Activated naive CD8-positive, alpha-beta T cell treated with anti-CD3 and anti-CD28 coated beads, Interleukin-2, amount 50 U/mL, for 24 hours (primary cell): ENCODE results near the gene CPHXL.

ENCODE experiments used
- ATAC-seq: fragments of 150-1000 bp; cut with Tn5 transposase; one replicate; pipeline ENCODE4 v1.10.0; 2021
- DNase-seq: peaks from one replicate; pipeline ENCODE4 v3.0.0; 2021
- H3K27ac Mint-ChIP-seq: one replicate; pipeline ENCODE4 v1.8.0; 2021; ENCODE audit warnings: mild to moderate bottlenecking, mixed read lengths
- H3K27me3 Mint-ChIP-seq: one replicate; pipeline ENCODE4 v1.8.0; 2021; ENCODE audit warnings: mixed read lengths
- H3K36me3 Mint-ChIP-seq: one replicate; pipeline ENCODE4 v1.8.0; 2021; ENCODE audit warnings: low read depth, mixed read lengths
- H3K4me1 Mint-ChIP-seq: one replicate; pipeline ENCODE4 v1.8.0; 2021; ENCODE audit warnings: mixed read lengths
- H3K4me3 Mint-ChIP-seq: one replicate; pipeline ENCODE4 v1.8.0; 2021; ENCODE audit warnings: mild to moderate bottlenecking, moderate library complexity, mixed read lengths
- H3K9me3 Mint-ChIP-seq: one replicate; pipeline ENCODE4 v1.8.0; 2021; ENCODE audit warnings: mixed read lengths

Gene CPHXL

DNA sequence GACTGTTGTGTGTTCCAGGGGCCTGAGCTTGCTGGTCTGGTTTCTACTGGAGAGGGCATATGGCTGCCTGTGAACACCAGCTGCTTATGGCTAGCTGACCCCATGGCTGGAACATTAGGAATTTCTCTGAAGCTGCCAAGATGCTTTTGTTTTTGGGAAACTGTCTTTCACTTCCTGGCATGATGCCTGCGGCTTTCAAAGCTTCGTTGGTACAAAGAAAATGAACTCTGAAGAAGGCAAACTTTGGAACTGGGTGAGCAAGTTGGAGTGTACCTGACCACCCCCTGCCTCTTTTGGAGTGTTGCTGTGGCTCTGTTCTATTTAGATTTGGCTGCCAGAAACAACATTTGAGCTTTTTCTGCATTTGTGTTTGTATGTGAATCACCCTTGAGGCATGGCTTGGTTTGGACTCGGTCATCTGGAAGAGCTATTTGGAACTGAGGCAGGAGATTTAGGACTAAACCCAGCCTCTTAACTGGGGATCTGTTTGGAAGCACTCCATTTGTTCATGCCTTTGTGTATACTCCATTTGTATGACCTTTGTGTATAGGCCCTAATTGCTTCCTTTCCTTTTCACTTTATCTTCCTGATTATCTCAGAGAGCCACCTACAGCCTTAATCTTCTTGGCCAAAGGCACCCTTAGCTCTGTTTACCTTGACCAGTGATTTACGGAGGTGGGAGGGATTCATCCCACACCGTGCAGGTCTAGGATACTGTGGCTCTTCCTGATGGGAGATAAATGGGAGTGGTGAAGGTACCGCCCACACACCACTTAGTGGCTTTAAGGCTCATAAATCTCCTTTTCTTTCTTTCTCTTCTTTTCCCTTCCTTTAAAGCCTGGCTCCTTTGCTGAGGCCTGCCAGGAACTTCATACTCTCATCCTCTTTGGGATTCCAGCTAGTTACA is 7.3 kb upstream of the CPHXL start:
- H3K4me3 Mint-ChIP-seq: no peak overlapping the region
- H3K27me3 Mint-ChIP-seq: no peaks in the 10 kb centered on the region
- no peaks in the 10 kb centered on the region for H3K4me1 Mint-ChIP-seq
- H3K27ac Mint-ChIP-seq: no peak overlapping the region
- ATAC-seq: no peak
- H3K9me3 Mint-ChIP-seq: no peaks in the 10 kb centered on the region
- no peak for DNase-seq
- H3K36me3 Mint-ChIP-seq: no peaks in the 10 kb centered on the region

DNA sequence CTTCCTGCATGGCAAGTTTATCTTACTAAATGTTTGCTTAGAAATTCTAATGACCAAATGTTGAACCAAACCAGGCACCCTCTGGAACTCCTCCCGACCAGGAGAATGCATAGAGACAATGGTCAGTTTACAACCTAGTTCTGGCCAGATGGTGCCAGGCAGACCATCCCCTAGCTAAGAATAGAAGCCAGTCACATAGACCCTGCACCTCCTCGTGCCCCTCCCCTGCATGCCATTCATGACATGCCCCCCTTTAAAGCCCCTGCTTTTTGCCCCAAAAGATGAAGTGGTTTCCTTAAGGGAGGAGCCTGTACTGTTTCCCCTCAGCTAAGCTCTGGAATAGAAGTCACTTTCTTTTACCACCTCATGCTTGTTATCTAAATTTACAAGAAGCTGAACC is 6.6 kb upstream of the CPHXL start:
- no peak overlapping the region for H3K27ac Mint-ChIP-seq
- DNase-seq: no peak
- no peaks in the 10 kb centered on the region for H3K27me3 Mint-ChIP-seq
- ATAC-seq: no peak
- no peaks in the 10 kb centered on the region for H3K36me3 Mint-ChIP-seq
- H3K9me3 Mint-ChIP-seq: no peaks in the 10 kb centered on the region
- H3K4me3 Mint-ChIP-seq: no peak overlapping the region
- H3K4me1 Mint-ChIP-seq: no peaks in the 10 kb centered on the region

DNA sequence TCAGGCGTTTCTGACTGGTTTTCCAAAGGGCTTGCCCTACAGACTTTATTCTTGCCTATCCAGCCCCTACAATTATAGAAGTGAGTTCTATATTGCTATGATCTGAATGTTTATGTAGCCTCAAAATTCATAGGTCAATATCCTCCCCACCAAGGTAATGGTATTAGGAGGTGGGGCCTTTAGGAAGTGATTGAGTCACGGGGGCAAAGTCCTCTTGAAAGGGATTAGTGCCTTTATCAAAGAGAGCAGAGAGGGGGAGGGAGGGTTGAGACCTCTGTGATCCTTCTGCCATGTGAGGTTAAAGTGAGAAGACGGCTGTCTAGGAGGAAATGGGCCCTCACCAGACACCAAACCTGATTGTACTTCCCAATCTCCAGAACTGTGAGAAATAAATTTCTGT is 931 bp upstream of the CPHXL start:
- H3K4me1 Mint-ChIP-seq: no peaks in the 10 kb centered on the region
- H3K27ac Mint-ChIP-seq: no peak overlapping the region
- no peak for ATAC-seq
- no peaks in the 10 kb centered on the region for H3K9me3 Mint-ChIP-seq
- H3K4me3 Mint-ChIP-seq: no peak overlapping the region
- H3K36me3 Mint-ChIP-seq: no peaks in the 10 kb centered on the region
- H3K27me3 Mint-ChIP-seq: no peaks in the 10 kb centered on the region
- no peak for DNase-seq

DNA sequence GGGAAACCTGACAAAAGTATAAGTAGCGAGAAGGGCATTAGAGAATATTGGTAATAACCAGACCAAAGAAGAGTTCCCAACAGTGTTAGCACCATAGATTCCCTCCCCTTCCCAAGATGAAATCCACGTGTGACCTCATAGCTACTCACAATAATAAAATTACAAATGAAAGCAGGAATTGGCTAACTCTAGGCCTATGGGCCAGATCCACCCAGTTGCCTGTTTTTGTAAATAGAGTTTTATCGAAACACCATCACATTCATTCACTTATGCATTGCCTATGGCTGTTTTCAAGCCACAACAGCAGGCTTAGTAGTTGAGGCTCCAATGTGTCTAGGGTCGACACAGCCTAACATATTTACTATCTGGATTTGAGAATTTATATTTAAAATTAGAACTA is 7.8 kb downstream of the CPHXL start:
- Mint-ChIP-seq H3K9me3 (no peaks in the 10 kb centered on the region), H3K27me3 (peaks cover 6% of the 10 kb centered on the region), H3K4me3 (no peak overlapping the region), H3K27ac (no peak overlapping the region), H3K36me3 (no peaks in the 10 kb centered on the region), H3K4me1 (no peaks in the 10 kb centered on the region)
- DNase-seq: no peak
- ATAC-seq: no peak

DNA sequence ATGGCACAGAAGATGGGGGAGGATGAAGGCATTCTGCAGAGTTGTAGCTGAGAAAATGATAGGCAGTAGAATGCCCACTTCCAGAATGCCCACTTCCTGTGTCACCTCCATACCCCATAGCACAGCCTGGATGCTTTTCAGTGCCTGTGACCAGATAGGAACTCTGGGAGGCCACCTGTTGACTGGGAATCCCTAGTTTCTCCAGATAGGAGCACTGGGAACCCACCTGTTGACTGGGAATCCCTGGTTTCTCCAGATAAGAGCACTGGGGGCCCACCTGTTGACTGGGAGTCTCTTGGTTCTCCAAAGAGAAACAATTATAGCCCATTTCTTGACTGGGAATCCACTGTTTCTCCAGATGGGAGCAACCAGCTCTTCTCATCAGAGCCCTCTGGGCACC is 11.6 kb downstream of the CPHXL start:
- H3K27me3 Mint-ChIP-seq: peaks cover 4% of the 10 kb centered on the region
- H3K9me3 Mint-ChIP-seq: peaks cover 11% of the 10 kb centered on the region
- no peaks in the 10 kb centered on the region for H3K4me1 Mint-ChIP-seq
- ATAC-seq: no peak
- H3K4me3 Mint-ChIP-seq: no peak overlapping the region
- H3K36me3 Mint-ChIP-seq: peaks cover 5% of the 10 kb centered on the region
- no peak for DNase-seq
- H3K27ac Mint-ChIP-seq: no peak overlapping the region

DNA sequence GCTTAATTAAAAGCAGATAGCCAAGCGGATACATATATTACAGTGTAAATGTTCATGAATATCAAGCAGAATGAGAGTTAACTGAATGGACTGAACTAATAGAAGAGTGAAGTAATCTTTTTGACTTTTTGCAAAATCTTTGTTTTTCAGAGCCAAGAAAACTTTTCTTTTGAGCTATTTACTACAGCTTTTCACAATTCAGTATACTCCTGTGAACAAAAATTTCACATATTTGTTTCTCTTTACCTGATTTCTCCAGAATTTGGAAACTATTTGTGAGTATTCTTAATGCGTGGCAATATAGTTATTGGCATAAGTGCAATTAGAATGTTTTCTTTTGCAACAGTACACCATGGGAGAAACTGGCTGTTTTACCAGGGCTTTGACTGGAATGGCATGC is 15.9 kb downstream of the CPHXL start:
- Mint-ChIP-seq H3K4me1 (no peaks in the 10 kb centered on the region), H3K27ac (no peak overlapping the region), H3K36me3 (peaks cover 5% of the 10 kb centered on the region), H3K9me3 (peaks cover 11% of the 10 kb centered on the region), H3K27me3 (peaks cover 3% of the 10 kb centered on the region), H3K4me3 (no peak overlapping the region)
- no peak for DNase-seq
- ATAC-seq: no peak

DNA sequence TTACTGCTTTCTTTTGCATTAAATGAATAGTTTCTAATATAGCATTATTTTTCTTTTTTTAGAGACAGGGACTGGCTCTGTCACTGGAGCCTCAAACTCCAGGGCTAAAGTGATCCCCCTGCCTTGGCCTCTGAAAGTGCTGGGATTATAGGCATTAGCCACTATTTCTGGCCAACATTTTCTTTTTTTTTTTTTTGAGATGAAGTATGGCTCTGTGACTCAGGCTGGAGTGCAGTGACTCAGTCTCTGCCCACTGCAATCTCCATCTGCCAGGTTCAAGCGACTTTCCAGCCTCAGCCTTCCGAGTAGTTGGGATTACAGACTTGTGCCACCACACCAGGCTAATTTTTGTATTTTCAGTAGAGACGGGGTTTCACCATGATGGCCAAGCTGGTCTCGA is 23.0 kb downstream of the CPHXL start:
- Mint-ChIP-seq H3K27me3 (peaks cover 4% of the 10 kb centered on the region), H3K9me3 (no peaks in the 10 kb centered on the region), H3K4me1 (no peaks in the 10 kb centered on the region), H3K4me3 (no peak overlapping the region), H3K27ac (no peak overlapping the region), H3K36me3 (no peaks in the 10 kb centered on the region)
- ATAC-seq (no peak), DNase-seq (no peak)

DNA sequence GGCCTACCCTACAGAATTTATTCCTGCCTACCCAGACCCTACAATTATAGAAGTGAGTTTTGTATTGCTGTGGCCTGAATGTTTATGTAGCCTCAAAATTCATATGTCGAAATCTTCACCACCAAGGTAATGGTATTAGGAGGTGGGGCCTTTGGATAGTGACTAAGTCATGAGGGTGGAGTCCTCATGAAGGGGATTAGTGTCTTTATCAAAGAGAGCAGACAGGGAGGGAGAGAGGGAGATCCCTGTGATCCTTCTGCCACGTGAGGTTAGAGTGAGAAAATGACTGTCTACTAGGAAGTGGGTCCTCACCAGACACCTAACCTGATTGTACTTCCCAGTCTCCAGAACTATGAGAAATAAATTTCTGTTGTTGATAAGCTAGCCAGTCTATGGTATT is 24.0 kb downstream of the CPHXL start:
- Mint-ChIP-seq H3K9me3 (no peaks in the 10 kb centered on the region), H3K4me1 (no peaks in the 10 kb centered on the region), H3K27me3 (peaks cover 2% of the 10 kb centered on the region), H3K36me3 (no peaks in the 10 kb centered on the region), H3K27ac (no peak overlapping the region), H3K4me3 (no peak overlapping the region)
- DNase-seq: no peak
- ATAC-seq: no peak

DNA sequence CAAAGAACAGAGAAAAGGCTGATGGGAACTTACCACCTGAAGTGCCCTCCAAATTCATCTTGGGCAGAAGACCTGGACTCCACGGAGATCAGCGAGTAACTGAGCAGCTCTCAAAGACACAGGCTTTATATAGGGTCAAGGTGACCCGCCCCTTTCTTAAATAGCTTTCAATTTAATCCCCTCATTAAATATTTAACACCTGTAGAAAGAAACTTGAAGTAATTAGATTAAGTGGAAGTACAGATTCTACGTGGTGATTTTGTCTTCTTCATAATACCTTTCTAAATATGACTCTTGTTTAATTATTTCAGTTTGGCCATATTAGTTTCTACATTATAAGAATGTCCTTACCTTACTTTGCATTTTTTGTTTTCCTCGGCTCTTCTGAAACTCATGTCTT is 24.9 kb downstream of the CPHXL start, which contains the start of gene DUXB:
Gene DUXB, minus strand, starts transcription at position 101 of the 400 bp plus-strand sequence. Its CDS starts 43 bp downstream, at position 58.
- Mint-ChIP-seq H3K9me3 (no peaks in the 10 kb centered on the region), H3K4me1 (no peaks in the 10 kb centered on the region), H3K27ac (no peak within 1 kb of the TSS), H3K27me3 (peaks cover 2% of the 10 kb centered on the region), H3K36me3 (no peaks in the 10 kb centered on the region), H3K4me3 (no peak within 1 kb of the TSS)
- no peak for ATAC-seq
- DNase-seq: no peak

DNA sequence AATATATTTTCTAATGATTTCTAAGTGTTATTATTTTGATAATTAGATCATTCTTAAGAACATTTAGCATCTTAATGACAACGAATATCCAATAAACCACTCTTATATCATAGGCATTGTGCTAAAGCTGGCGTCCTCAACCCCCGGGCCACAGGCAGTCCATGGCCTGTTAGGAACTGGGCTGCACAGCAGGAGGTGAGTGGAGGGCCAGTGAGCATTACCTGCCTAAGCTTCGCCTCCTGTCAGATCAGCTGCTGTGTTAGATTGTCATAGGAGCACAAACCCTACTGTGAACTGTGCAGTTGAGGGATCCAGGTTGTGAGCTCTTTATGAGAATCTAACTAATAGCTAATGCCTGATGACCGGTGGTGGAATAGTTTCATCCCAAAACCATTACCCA is 28.7 kb downstream of the CPHXL start:
- no peak overlapping the region for H3K4me3 Mint-ChIP-seq
- H3K9me3 Mint-ChIP-seq: no peaks in the 10 kb centered on the region
- H3K36me3 Mint-ChIP-seq: no peaks in the 10 kb centered on the region
- no peak for DNase-seq
- no peaks in the 10 kb centered on the region for H3K4me1 Mint-ChIP-seq
- no peak overlapping the region for H3K27ac Mint-ChIP-seq
- peaks cover 2% of the 10 kb centered on the region for H3K27me3 Mint-ChIP-seq
- no peak for ATAC-seq

DNA sequence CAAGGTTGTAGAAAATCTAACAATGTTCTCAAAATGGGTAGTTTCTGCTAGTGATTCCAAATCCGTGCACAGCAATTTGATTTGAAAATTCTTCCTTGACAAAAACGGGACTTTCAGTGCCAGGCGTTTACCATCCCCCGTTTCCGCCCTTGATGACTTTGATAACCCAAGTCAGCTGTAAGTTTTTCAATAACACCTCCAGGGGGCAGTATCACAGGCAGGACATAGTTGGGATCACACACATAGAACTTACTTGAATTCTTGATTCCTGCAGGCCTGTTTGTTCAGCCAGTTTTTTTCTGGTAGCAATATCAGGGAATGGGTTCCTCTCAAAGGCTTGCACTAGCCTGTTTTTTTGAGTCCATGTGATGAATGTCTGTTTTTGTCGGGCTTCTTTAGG is 30.6 kb downstream of the CPHXL start:
- H3K4me1 Mint-ChIP-seq: no peaks in the 10 kb centered on the region
- H3K27me3 Mint-ChIP-seq: no peaks in the 10 kb centered on the region
- no peaks in the 10 kb centered on the region for H3K36me3 Mint-ChIP-seq
- no peak overlapping the region for H3K4me3 Mint-ChIP-seq
- DNase-seq: no peak
- no peak overlapping the region for H3K27ac Mint-ChIP-seq
- no peak for ATAC-seq
- no peaks in the 10 kb centered on the region for H3K9me3 Mint-ChIP-seq

DNA sequence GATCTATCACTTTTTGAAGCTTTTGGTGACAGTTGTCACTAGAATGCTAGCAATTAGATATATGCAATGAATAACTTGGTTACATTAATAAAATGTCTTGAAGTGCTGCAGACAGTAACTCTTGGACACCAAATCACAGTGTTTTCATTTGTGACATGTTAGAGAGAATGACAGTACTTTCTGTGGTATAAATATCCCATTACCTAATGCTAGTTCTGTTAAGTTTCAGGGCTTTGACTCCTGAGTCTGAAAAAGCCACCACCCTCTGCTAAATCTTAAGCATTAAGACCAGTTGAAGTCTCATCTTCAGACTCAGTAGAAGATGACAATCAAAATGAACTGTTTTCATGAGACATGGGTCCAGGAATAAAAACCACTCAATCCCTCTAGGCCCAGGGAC is 38.9 kb downstream of the CPHXL start:
- Mint-ChIP-seq H3K27me3 (peaks cover 2% of the 10 kb centered on the region), H3K27ac (no peak overlapping the region), H3K4me1 (no peaks in the 10 kb centered on the region), H3K4me3 (no peak overlapping the region), H3K36me3 (peaks cover 3% of the 10 kb centered on the region), H3K9me3 (peaks cover 5% of the 10 kb centered on the region)
- ATAC-seq: no peak
- no peak for DNase-seq

DNA sequence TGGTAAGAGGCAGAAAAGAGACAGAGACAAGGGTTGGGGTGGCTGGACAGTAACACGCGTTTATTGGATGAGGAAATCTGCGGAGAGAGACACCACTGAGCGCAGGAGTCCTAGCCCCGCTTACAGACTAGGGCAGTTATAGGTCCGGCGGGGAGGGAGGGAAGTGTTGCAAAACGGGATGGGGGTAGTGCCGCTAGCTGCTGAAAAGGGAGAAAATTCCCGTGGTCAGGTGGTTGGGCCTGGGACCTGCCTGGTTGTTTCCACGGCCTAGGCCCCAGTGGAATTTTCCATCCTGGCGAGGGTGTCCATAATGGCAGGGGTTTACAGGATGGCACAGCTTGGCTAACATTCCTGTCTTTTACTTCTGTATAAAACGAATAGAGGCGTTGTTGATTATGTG is 44.0 kb downstream of the CPHXL start:
- no peak overlapping the region for H3K27ac Mint-ChIP-seq
- H3K4me1 Mint-ChIP-seq: no peaks in the 10 kb centered on the region
- H3K9me3 Mint-ChIP-seq: peaks cover 5% of the 10 kb centered on the region
- no peak overlapping the region for H3K4me3 Mint-ChIP-seq
- H3K27me3 Mint-ChIP-seq: peaks cover 2% of the 10 kb centered on the region
- DNase-seq: no peak
- H3K36me3 Mint-ChIP-seq: peaks cover 3% of the 10 kb centered on the region
- ATAC-seq: no peak

DNA sequence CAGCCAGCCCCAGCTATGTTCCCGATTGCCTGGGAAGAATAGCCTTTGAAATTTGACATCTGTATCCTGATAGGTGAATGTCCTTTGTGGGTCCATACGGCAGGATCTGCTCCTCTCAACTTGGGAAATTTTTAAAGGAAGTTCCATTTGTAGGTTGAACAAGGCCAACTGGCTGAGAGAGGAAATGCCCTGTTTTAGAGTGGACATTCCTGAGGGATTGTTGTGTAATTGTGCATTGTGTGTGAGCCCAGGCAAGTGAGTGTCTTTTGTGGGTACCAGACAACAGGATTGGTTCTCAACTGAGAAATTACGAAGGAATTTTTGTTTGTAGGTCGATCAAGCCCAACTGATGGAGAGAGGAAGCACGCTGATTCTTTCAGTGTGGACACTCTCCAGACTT is 46.9 kb downstream of the CPHXL start:
- Mint-ChIP-seq H3K4me3 (no peak overlapping the region), H3K36me3 (peaks cover 3% of the 10 kb centered on the region), H3K4me1 (no peaks in the 10 kb centered on the region), H3K27ac (no peak overlapping the region), H3K27me3 (peaks cover 1% of the 10 kb centered on the region), H3K9me3 (peaks cover 1% of the 10 kb centered on the region)
- no peak for ATAC-seq
- DNase-seq: no peak

DNA sequence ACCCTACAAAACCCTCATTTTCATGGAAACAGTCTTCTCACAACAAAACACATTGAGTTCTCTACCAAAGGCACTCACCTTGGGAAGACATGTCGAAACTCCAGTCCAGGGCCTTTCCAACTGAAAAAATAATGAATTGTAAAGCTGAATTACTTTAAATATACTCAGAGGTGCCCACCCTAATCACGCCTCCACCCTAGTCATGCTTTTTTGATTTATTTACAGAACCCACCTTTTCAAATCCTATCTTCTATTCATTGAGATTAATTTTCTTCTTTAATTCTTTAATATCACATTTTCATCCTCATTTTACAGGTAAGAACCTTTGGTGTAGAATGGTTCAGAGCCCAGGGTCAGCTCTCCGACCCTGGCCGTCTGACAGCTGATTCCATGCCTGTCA is 49.4 kb downstream of the CPHXL start, which contains the start of gene CPHXL2:
Gene CPHXL2, minus strand, starts transcription at position 101 of the 400 bp plus-strand sequence. Its CDS starts 10 bp downstream, at position 91.
- no peak within 1 kb of the TSS for H3K4me3 Mint-ChIP-seq
- no peaks in the 10 kb centered on the region for H3K9me3 Mint-ChIP-seq
- no peak within 1 kb of the TSS for H3K27ac Mint-ChIP-seq
- no peak for ATAC-seq
- DNase-seq: no peak
- no peaks in the 10 kb centered on the region for H3K4me1 Mint-ChIP-seq
- H3K36me3 Mint-ChIP-seq: no peaks in the 10 kb centered on the region
- H3K27me3 Mint-ChIP-seq: no peaks in the 10 kb centered on the region
